GM19193 (cell line): ENCODE data around the gene PRM3.

ENCODE experiments used
- POLR2A ChIP-seq: IDR thresholded peaks from 4 replicates; pipeline ENCODE4 v1.6.1; 2011; ENCODE audit not compliant: insufficient read depth, insufficient read length; ENCODE audit errors: extremely low read depth

Gene PRM3

GRCh38 chr16:11249233-11250061 lies 24.0 kb downstream of the PRM3 start:
- no peak for TF ChIP-seq POLR2A

GRCh38 chr16:11248133-11248532 lies 25.3 kb downstream of the PRM3 start:
- no peak for TF ChIP-seq POLR2A

GRCh38 chr16:11245988-11246387 lies 27.4 kb downstream of the PRM3 start:
- TF ChIP-seq POLR2A, result no peak

- TF ChIP-seq POLR2A, result no peak
Measured at GRCh38 chr16:11245222-11245737, 28.1 kb downstream of the PRM3 start.

- no peak for TF ChIP-seq POLR2A
Measured at GRCh38 chr16:11242658-11243057, 30.8 kb downstream of the PRM3 start.

GRCh38 chr16:11241480-11242204 lies 31.8 kb downstream of the PRM3 start:
- no peak for TF ChIP-seq POLR2A

GRCh38 chr16:11240636-11241473 lies 32.6 kb downstream of the PRM3 start:
- no peak for TF ChIP-seq POLR2A

GRCh38 chr16:11239644-11240632 lies 33.5 kb downstream of the PRM3 start:
- TF ChIP-seq POLR2A, result no peak

- no peak for TF ChIP-seq POLR2A
Measured at GRCh38 chr16:11238272-11239202, 34.9 kb downstream of the PRM3 start.

GRCh38 chr16:11236461-11237254 lies 36.8 kb downstream of the PRM3 start:
- no peak for TF ChIP-seq POLR2A

- TF ChIP-seq POLR2A, result no peak
Measured at GRCh38 chr16:11235703-11235991, 37.8 kb downstream of the PRM3 start.
